Measurements from ENCODE around the gene HEMK1. TPM values are rescaled to one million over a fixed set of nuclear protein-coding genes. Genes with fewer than 3 reads are reported as not detected.

Gene HEMK1
- total and polyA plus RNA-seq, 2 donors (not counting 1 experiment from before 2014, with no cell fraction given), result 34.2 to 43.0 TPM

- TF ChIP-seq CTCF (IDR thresholded peaks at IDR 0.05), result no peak
- no peak for TF ChIP-seq EZH2 (IDR thresholded peaks at IDR 0.05; ENCODE audit: borderline replicate concordance, insufficient read depth, low read depth, low read length, poor library complexity, severe bottlenecking)
- Histone ChIP-seq H3K4me1 (ENCODE audit: control insufficient read depth in 2 of 2, insufficient read depth in 2 of 2, low read length in 2 of 2) (peaks cover 34 to 52% of the 10 kb centered on the region in 2 donors), H4K20me1 (ENCODE audit: control insufficient read depth, insufficient read depth, low read length, poor library complexity, severe bottlenecking) (no peaks in the 10 kb centered on the region), H3K79me2 (ENCODE audit: control insufficient read depth, insufficient read depth, low read length) (peaks cover 26% of the 10 kb centered on the region), H3K36me3 (replicated peaks in 1 of 2; ENCODE audit: control extremely low read depth in 1 of 2, control insufficient read depth in 1 of 2, extremely low read depth in 1 of 2, insufficient read depth in 2 of 2, low read length in 1 of 2) (peaks cover 0 to 4% of the 10 kb centered on the region in 2 experiments), H3K4me3 (ENCODE audit: control extremely low read depth in 1 of 5, extremely low read depth in 1 of 5, insufficient read depth in 1 of 5, low read depth in 2 of 5, low read length in 4 of 5) (no peak overlapping the region), H3K9me3 (ENCODE audit: control extremely low read depth in 1 of 3, control insufficient read depth in 2 of 3, insufficient read depth in 1 of 3, low read length in 2 of 3) (no peaks in the 10 kb centered on the region), H3K27me3 (replicated peaks in 1 of 4; ENCODE audit: control extremely low read depth in 1 of 4, control insufficient read depth in 3 of 4, insufficient read depth in 4 of 4, low read length in 3 of 4) (no peaks in the 10 kb centered on the region), H3K27ac (ENCODE audit: low read length in 2 of 2) (no peak overlapping the region), H3K4me2 (replicated peaks; ENCODE audit: low read depth, low read length, poor library complexity, severe bottlenecking) (no peak overlapping the region), H2AFZ (ENCODE audit: insufficient read depth, low read depth, low read length, poor library complexity, severe bottlenecking) (no peak overlapping the region), H3K9ac (ENCODE audit: low read length) (no peak overlapping the region)
- H3K27ac Mint-ChIP-seq, result no peak overlapping the region
- H3K4me3 Mint-ChIP-seq, result no peak overlapping the region
- ChIA-PET POLR2A (no interaction called here), CTCF (interaction anchor here (1.0 to 17.6 kb wide), 3 partner anchors 8 to 32 kb away, joined by 3 to 541 read pairs (median 6); partner anchors contain the start of genes C3orf18 and HEMK1)
- DNase-seq, result no peak
- no peak for ATAC-seq (ENCODE audit: low read depth)
- peaks cover 42% of the 10 kb centered on the region for H3K4me1 Mint-ChIP-seq
- no peaks in the 10 kb centered on the region for H3K27me3 Mint-ChIP-seq
- 43% methylated on average over 5 of the region's 6 CpGs for WGBS (ENCODE audit: insufficient coverage)
- intact Hi-C loops (cut with micrococcal nuclease), result no loop called here
- no peaks in the 10 kb centered on the region for H3K9me3 Mint-ChIP-seq (ENCODE audit: insufficient read depth)
These were observed 37.3 kb downstream of the HEMK1 start for GRCh38 chr3:50606596-50606995.

DNA sequence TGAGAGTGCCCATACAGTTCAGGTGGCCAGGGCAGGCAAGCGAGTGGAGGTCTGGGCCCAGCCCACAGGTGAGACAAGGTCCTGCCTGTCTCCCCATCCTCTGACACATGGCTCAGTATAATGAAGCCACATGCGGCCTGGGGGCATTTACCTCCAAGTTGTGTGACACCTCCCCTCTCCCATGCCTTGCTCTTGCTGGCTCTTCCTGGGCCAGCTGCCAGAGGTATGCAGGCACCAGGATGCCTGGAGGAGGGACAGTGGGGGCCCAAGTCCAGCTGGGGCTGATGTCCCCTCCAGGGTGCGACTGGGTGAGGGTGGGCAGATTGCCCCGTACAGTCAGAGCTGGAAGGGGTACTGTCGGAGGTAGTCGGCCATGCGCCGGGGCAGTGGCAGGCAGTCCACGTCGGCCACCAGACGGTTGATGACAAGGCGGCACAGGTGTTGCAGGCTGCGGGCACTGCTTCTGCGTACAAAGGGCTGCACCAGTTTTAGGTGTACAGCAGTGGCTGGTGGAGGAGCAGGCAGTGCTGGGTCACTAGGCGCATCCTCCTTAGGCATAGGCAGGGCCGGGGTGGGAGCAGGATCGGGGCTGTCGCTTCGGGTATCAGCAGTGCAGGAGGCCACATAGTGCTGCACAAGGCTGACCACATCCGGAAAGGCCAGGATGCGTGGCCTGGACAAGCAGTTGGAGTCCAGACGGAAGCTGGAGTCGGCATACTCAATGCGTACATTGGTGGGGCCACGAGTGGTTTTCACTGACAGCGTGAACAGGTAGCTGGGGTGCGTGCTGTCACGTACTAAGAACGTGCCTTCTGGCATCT, 38.2 kb downstream of the HEMK1 start:
- Histone ChIP-seq H3K4me3 (ENCODE audit: control extremely low read depth in 1 of 5, extremely low read depth in 1 of 5, insufficient read depth in 1 of 5, low read depth in 2 of 5, low read length in 4 of 5) (no peak overlapping the region), H3K9me3 (ENCODE audit: control extremely low read depth in 1 of 3, control insufficient read depth in 2 of 3, insufficient read depth in 1 of 3, low read length in 2 of 3) (no peaks in the 10 kb centered on the region), H2AFZ (ENCODE audit: insufficient read depth, low read depth, low read length, poor library complexity, severe bottlenecking) (no peak overlapping the region), H3K27ac (ENCODE audit: low read length in 2 of 2) (no peak overlapping the region), H3K4me2 (replicated peaks; ENCODE audit: low read depth, low read length, poor library complexity, severe bottlenecking) (no peak overlapping the region), H3K27me3 (replicated peaks in 1 of 4; ENCODE audit: control extremely low read depth in 1 of 4, control insufficient read depth in 3 of 4, insufficient read depth in 4 of 4, low read length in 3 of 4) (no peaks in the 10 kb centered on the region), H4K20me1 (ENCODE audit: control insufficient read depth, insufficient read depth, low read length, poor library complexity, severe bottlenecking) (no peaks in the 10 kb centered on the region), H3K36me3 (replicated peaks in 1 of 2; ENCODE audit: control extremely low read depth in 1 of 2, control insufficient read depth in 1 of 2, extremely low read depth in 1 of 2, insufficient read depth in 2 of 2, low read length in 1 of 2) (peaks cover 0 to 4% of the 10 kb centered on the region in 2 experiments), H3K9ac (ENCODE audit: low read length) (no peak overlapping the region), H3K79me2 (ENCODE audit: control insufficient read depth, insufficient read depth, low read length) (peaks cover 26% of the 10 kb centered on the region), H3K4me1 (ENCODE audit: control insufficient read depth in 2 of 2, insufficient read depth in 2 of 2, low read length in 2 of 2) (peaks cover 34 to 49% of the 10 kb centered on the region in 2 donors)
- Mint-ChIP-seq H3K27me3 (no peaks in the 10 kb centered on the region), H3K4me3 (no peak overlapping the region), H3K27ac (no peak overlapping the region), H3K4me1 (peaks cover 45% of the 10 kb centered on the region), H3K9me3 (ENCODE audit: insufficient read depth) (no peaks in the 10 kb centered on the region)
- 92% methylated on average over 29 of the region's 29 CpGs for WGBS (ENCODE audit: insufficient coverage)
- POLR2A ChIA-PET, result no interaction called here
- no peak for ATAC-seq (ENCODE audit: low read depth)
- intact Hi-C loops (cut with micrococcal nuclease), result no loop called here
- DNase-seq, result no peak
- TF ChIP-seq EZH2 (IDR thresholded peaks at IDR 0.05; ENCODE audit: borderline replicate concordance, insufficient read depth, low read depth, low read length, poor library complexity, severe bottlenecking), result no peak
- no peak for TF ChIP-seq CTCF (IDR thresholded peaks at IDR 0.05)
- CTCF ChIA-PET, result interaction anchor here (9.8 to 17.6 kb wide), 2 partner anchors 17 to 33 kb away, joined by 204 to 541 read pairs; partner anchors contain the start of genes C3orf18 and HEMK1

All from B cell (primary cell).